OCI-LY7 (cell line): ENCODE measurements around the gene ATRAID.

Experiments
- CTCF ChIP-seq: fragments of 200-600 bp; sonication (generic); conservative IDR thresholded peaks from 2 replicates; pipeline ENCODE4 v1.5.1; 2014; ENCODE audit warnings: mild to moderate bottlenecking, antibody characterized with exemption, low read length, moderate library complexity, mixed read lengths
- EZH2phosphoT487 ChIP-seq: fragments of 200-600 bp; sonication (generic); IDR thresholded peaks from 2 replicates; pipeline ENCODE4 v1.6.1; 2018; ENCODE audit warnings: low read depth, borderline replicate concordance, mild to moderate bottlenecking, mixed run types, antibody characterized with exemption, low read length, moderate library complexity, mixed read lengths

- no peak for TF ChIP-seq CTCF
- TF ChIP-seq EZH2phosphoT487 = no peak
Observed at GRCh38 chr2:27261241-27261925, 49.5 kb downstream of the ATRAID start.
